PC-9 (cell line): ENCODE measurements around the gene NDST3.

Experiments used
- EZH2 ChIP-seq: fragments of 200-600 bp; sonication (generic); IDR thresholded peaks from 2 replicates; pipeline ENCODE4 v1.8.0; 2017; ENCODE audit warnings: antibody characterized with exemption, low read depth
- TF ChIP-seq, protein P1 (sequence below): fragments of 200-600 bp; sonication (generic); conservative IDR thresholded peaks from 2 replicates; pipeline ENCODE4 v1.6.1; 2017; ENCODE audit warnings: mixed run types, antibody characterized with exemption, mild to moderate bottlenecking, moderate library complexity

DNA sequence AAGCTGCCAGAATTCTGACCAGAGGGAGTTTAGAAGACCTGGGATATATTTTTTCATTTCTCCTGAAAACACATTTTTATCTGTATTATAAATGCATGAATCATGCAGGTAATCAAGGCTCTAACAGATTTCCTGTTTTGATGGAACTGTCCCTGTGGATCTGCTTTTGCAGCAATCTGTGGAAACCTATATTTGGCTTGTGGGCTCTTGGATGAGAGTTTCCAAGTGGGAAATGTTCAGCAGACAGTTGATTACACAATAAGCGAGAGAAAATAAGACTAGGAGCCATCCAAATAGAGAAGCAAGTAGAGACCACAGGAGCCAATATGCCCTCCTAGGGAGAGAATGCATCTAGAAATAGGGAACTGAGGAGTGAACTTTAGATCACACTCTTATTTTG lies 105.0 kb downstream of the NDST3 start:
- TF ChIP-seq, protein P1, sequence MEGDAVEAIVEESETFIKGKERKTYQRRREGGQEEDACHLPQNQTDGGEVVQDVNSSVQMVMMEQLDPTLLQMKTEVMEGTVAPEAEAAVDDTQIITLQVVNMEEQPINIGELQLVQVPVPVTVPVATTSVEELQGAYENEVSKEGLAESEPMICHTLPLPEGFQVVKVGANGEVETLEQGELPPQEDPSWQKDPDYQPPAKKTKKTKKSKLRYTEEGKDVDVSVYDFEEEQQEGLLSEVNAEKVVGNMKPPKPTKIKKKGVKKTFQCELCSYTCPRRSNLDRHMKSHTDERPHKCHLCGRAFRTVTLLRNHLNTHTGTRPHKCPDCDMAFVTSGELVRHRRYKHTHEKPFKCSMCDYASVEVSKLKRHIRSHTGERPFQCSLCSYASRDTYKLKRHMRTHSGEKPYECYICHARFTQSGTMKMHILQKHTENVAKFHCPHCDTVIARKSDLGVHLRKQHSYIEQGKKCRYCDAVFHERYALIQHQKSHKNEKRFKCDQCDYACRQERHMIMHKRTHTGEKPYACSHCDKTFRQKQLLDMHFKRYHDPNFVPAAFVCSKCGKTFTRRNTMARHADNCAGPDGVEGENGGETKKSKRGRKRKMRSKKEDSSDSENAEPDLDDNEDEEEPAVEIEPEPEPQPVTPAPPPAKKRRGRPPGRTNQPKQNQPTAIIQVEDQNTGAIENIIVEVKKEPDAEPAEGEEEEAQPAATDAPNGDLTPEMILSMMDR = no peak
- TF ChIP-seq EZH2 = no peak
